ENCODE measurements around the gene KIAA0232. TPM values are rescaled to one million over a fixed set of nuclear protein-coding genes. Genes with fewer than 3 reads are reported as not detected.

Gene KIAA0232
- total and polyA plus RNA-seq, 8 donors, result 4.0 to 12.4 (median 8.8) TPM

DNA sequence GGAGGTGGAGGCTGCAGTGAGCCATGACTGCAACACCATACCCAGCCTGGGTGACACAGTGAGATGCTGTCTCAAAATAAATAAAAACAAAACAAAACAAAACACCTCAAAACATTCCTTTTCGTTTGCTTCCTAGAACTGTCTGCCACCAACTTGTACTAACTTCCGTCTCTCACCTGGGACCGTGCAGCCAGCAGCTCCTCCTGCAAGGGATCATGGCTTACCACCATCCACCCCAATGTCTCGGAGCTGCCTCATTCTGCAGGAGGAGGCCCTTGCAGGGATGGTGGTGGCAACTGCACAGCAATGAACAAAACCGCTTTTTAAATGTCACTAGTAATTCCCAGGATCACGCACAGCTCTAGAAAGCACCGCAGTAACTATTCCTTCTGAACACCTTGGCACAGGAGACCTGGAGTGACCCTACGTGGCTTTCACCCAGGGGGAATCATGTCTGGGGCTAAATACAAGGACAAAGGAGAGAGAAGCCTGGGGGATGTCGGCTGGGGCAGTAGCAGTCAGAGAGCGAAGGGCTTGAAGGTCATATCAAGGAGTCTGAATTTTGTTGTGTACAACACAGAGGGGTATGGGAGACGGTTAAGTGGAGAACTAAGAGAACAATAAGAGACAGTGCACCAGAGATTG, 17.4 kb upstream of the KIAA0232 start:
- WGBS, 2 donors, result 68 to 77% methylated on average over 11 of the region's 11 CpGs

DNA sequence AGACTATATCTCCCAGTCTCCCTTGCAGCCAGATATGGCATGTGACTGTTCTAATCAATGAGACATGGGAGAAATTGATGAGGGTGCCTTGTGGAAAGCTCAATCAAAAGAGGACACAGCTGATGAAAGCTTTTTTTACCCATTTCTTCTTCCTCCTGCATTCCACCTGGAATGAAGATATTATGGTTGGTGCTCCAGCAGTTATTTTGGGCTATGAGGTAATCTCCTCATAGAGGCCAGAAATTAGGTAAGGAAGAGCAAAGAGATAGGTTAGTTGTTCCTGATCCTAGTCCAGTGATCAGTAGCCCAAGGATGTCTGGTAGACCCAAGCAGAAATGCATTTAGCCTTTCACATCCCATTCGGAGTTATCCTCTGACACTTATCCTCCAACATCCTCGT, 16.8 kb upstream of the KIAA0232 start:
- intact Hi-C loops (cut with DNase I), result no loop called here
- WGBS, 2 donors, result 85 to 88% methylated on average over 2 of the region's 2 CpGs
- no peaks in the 10 kb centered on the region for H3K36me3 ChIP-seq
- no peak overlapping the region for H3K27ac ChIP-seq
- no peak for ATAC-seq
- no peak overlapping the region for H3K4me3 ChIP-seq
- no peak for FAIRE-seq
- no peaks in the 10 kb centered on the region for H3K27me3 ChIP-seq
- H3K9me3 ChIP-seq, result no peaks in the 10 kb centered on the region
- TF ChIP-seq, protein P1, sequence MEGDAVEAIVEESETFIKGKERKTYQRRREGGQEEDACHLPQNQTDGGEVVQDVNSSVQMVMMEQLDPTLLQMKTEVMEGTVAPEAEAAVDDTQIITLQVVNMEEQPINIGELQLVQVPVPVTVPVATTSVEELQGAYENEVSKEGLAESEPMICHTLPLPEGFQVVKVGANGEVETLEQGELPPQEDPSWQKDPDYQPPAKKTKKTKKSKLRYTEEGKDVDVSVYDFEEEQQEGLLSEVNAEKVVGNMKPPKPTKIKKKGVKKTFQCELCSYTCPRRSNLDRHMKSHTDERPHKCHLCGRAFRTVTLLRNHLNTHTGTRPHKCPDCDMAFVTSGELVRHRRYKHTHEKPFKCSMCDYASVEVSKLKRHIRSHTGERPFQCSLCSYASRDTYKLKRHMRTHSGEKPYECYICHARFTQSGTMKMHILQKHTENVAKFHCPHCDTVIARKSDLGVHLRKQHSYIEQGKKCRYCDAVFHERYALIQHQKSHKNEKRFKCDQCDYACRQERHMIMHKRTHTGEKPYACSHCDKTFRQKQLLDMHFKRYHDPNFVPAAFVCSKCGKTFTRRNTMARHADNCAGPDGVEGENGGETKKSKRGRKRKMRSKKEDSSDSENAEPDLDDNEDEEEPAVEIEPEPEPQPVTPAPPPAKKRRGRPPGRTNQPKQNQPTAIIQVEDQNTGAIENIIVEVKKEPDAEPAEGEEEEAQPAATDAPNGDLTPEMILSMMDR (IDR thresholded peaks at IDR 0.05), result no peak
- H3K4me1 ChIP-seq, result no peaks in the 10 kb centered on the region
- DNase-seq, result no peak

More for the DNA sequence above, 17.4 kb upstream of the KIAA0232 start:
- intact Hi-C loops (cut with DNase I), result no loop called here
- TF ChIP-seq, protein P1 (IDR thresholded peaks at IDR 0.05), result no peak
- Histone ChIP-seq H3K27ac (no peak overlapping the region), H3K27me3 (no peaks in the 10 kb centered on the region), H3K9me3 (no peaks in the 10 kb centered on the region), H3K4me3 (no peak overlapping the region), H3K36me3 (no peaks in the 10 kb centered on the region), H3K4me1 (no peaks in the 10 kb centered on the region)
- DNase-seq (no peak), FAIRE-seq (no peak), ATAC-seq (no peak)

DNA sequence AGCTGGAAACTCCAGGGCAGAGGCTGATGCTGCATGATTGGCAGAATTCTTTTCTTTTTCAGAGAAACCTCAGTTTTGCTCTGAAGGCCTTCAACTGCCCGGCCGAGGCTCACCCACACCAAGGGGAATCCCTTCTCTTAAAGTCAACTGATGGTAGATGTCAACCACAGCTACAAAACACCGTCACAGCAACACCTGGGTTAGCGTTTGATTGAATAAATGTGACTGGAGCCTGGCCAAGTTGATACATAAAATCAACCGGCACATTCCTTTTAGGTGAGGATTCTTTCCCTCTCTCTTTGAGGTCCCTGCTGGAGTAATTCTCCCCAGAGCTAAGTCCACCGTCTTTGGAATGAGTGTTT, 15.2 kb upstream of the KIAA0232 start:
- Histone ChIP-seq H3K27ac (peak overlapping the region; percentile 36 to 59 (median 48)), H3K9me3 (no peaks in the 10 kb centered on the region), H3K27me3 (no peaks in the 10 kb centered on the region), H3K4me3 (no peak overlapping the region), H3K4me1 (no peaks in the 10 kb centered on the region), H3K36me3 (no peaks in the 10 kb centered on the region)
- DNase-seq (peak in 1 of 6 donors; percentile 21), FAIRE-seq (no peak), ATAC-seq (peak in 3 of 4 donors; percentile 47 to 62 (median 54))
- TF ChIP-seq, protein P1 (IDR thresholded peaks at IDR 0.05), result no peak
- WGBS, 2 donors, result 41 to 45% methylated on average over 6 of the region's 6 CpGs
- intact Hi-C loops (cut with DNase I), result no loop called here

DNA sequence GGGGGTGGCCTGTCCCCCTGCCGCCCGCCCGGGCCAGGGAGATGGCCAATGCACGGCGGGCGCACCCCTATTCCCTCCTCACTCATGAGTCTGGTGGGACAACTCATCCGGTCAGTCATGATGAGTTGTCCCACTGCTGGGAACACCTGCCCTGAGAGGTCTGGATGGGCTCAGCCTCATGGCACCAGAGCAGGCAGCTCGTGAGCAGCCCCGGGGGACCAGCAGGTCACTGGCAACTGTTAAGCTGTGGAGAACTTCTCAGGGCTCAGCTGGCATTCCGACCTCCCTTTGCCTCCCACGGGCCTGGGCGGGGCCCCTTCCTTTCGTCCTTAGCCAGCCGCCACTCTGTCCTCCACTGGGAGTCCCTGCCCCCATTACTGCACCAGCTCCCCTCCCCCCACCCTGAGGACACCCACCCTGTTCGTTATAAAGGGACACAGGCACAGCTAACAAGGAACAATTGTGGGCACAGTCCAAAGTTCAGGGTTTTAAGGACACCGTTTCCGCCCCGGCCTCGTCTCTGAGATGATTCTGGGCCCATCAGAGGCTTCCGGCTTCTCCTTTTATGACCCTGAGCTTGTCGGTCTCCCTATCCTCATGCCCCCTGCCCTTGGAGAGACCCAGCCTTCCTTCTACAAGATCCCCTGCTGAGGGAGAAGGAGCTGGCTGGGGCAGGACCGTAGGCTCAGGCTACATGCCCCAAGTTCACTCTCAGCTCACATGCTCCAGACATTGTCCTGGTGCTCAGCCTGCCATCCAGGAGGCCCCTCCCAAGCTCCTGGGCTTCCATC, 14.6 kb upstream of the KIAA0232 start:
- no peak overlapping the region for H3K4me3 ChIP-seq

More for the DNA sequence above, 14.6 kb upstream of the KIAA0232 start:
- TF ChIP-seq, protein P1 (IDR thresholded peaks at IDR 0.05), result no peak
- WGBS, 2 donors, result 44 to 57% methylated on average over 20 to 22 of the region's 22 CpGs
- no peaks in the 10 kb centered on the region for H3K27me3 ChIP-seq
- H3K27ac ChIP-seq, result peak overlapping the region; percentile 36 to 59 (median 48)
- FAIRE-seq (no peak), DNase-seq (no peak), ATAC-seq (peak in 3 of 4 donors; percentile 39 to 54 (median 51))
- H3K4me1 ChIP-seq, result no peaks in the 10 kb centered on the region
- intact Hi-C loops (cut with DNase I), result no loop called here
- no peaks in the 10 kb centered on the region for H3K9me3 ChIP-seq
- no peaks in the 10 kb centered on the region for H3K36me3 ChIP-seq
